Activated T-helper 2 cell treated with anti-CD3 and anti-CD28 coated beads, Interferon-gamma antibody, Interleukin-2, Interleukin-4, amounts not matched to agents 10 μg/mL and 5 μg/mL and 100 μg/mL, durations not matched to agents 14 hours and 24 hours and 36 hours (primary cell): ENCODE results near the gene ARHGAP5. TPM values are rescaled to one million over a fixed set of nuclear protein-coding genes. Genes with fewer than 3 reads are reported as not detected.
A peak's percentile ranks its signal among the peaks of the same experiment; 100 is the strongest.
"Not testable (repeated sequence)": the region's sequence is repeated elsewhere in the genome, so short reads cannot be mapped to it uniquely, and the experiment has no call there.

ENCODE experiments used
- DNase-seq: peaks from one replicate; pipeline ENCODE4 v3.0.0; 2021; ENCODE audit warnings: low spot score
- H3K27ac Mint-ChIP-seq: one replicate; pipeline ENCODE4 v1.8.0; 2021; ENCODE audit warnings: mixed read lengths
- H3K27me3 Mint-ChIP-seq: one replicate; pipeline ENCODE4 v1.8.0; 2021; ENCODE audit warnings: low read depth, mixed read lengths
- H3K36me3 Mint-ChIP-seq: one replicate; pipeline ENCODE4 v1.8.0; 2021; ENCODE audit warnings: low read depth, mixed read lengths
- H3K4me1 Mint-ChIP-seq: one replicate; pipeline ENCODE4 v1.8.0; 2021; ENCODE audit warnings: low read depth, mixed read lengths
- H3K4me3 Mint-ChIP-seq: one replicate; pipeline ENCODE4 v1.8.0; 2021; ENCODE audit warnings: low read depth, mild to moderate bottlenecking, moderate library complexity, mixed read lengths
- H3K9me3 Mint-ChIP-seq: one replicate; pipeline ENCODE4 v1.8.0; 2021; ENCODE audit warnings: mixed read lengths
- intact Hi-C: fragments of 100-400 bp; cut with micrococcal nuclease; formaldehyde crosslinking; loops from one replicate; pipeline ENCODE4 v1.15.1; 2023
- total RNA-seq: library from RNA; stranded (reverse); gene quantifications from 2 replicates; pipeline ENCODE4 v1.2.3, GENCODE V29; 2022

The ARHGAP5 gene
- total RNA-seq, 1 donor from 2014 or later = 32.1 TPM

DNA sequence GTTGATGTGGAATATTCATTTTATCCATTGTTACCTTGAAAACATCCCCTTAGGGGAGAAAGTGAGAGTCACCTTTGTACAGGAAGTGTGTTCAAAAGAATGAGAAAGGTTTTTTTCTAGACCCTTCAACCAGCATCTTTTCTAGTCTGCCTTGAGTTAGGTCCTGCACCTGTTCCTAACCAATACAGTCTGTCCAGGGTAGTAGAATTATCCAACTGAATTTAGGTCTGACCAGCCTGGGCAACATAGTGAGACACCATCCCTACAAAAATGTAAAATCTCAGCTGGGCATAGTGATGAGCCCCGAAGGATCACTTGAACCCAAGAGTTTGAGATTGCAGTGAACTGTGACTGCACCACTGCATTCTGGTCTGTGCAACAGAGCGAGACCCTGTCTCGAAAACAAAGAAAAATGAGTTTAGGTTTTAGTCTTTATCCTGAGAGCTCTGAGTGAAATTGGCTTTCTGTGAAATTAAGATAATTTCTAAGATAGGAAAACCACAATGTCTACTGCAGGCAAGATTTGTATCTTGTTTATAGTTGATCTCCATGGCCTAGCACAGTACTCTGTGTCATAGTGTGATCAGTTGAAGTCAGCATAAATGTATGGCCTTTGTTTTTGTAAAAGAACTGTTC lies 25.2 kb downstream of the ARHGAP5 start:
- Mint-ChIP-seq H3K9me3 (no peaks in the 10 kb centered on the region), H3K4me1 (peaks cover 37% of the 10 kb centered on the region), H3K27ac (peak overlapping the region; percentile 18), H3K27me3 (no peaks in the 10 kb centered on the region), H3K4me3 (peak overlapping the region; percentile 22), H3K36me3 (peaks cover 5% of the 10 kb centered on the region)
- peak; percentile 24 for DNase-seq
- intact Hi-C loops = loop anchor here (1.0 kb wide), 3 partner anchors 23 to 175 kb away; no protein-coding TSS in a partner anchor

DNA sequence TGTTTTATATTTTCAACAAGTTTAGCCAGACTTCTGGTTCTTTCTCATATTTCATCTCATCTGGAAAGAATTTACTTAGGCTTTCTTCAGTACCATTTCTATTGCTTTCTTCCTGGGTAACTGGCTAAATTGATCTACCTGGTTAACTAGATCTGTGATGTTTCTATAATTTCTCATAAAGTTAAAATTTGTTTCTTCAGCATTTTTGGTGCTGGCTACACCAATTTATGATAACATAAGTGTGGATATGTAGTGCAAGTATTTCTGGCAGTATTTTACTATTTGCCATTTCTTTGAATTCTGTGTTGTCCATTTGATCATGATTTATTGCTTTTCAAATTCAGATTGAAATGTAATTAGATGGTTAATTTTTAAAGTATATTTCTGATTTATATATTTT lies 25.9 kb downstream of the ARHGAP5 start:
- Mint-ChIP-seq H3K9me3 (no peaks in the 10 kb centered on the region), H3K36me3 (peaks cover 3% of the 10 kb centered on the region), H3K27me3 (no peaks in the 10 kb centered on the region), H3K27ac (no peak overlapping the region), H3K4me3 (no peak overlapping the region), H3K4me1 (peaks cover 37% of the 10 kb centered on the region)
- no peak for DNase-seq
- intact Hi-C loops = loop anchor here (1.0 kb wide), 3 partner anchors 24 to 176 kb away; no protein-coding TSS in a partner anchor

DNA sequence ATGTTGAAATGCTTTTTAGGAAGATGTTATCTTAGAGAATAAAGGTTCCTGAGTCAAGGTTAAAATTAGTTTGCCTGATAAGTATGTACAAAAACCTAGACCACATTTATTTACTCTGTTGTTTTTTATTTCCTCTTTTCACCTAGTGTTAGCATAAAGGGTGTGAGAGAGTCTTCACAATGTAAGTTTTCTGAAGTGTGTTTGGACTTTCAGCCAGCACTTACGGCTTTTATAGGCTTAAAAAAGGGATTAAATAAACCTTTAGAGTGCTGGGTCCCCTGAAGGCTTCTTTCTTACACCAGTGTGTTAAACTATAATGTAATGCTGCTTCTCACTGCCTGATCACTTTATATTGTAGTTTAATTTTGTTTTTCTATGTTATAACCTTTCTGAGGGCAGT lies 27.2 kb downstream of the ARHGAP5 start:
- intact Hi-C loops = no loop called here
- no peak overlapping the region for H3K27ac Mint-ChIP-seq
- no peak for DNase-seq
- no peaks in the 10 kb centered on the region for H3K27me3 Mint-ChIP-seq
- no peak overlapping the region for H3K4me3 Mint-ChIP-seq
- H3K4me1 Mint-ChIP-seq = peaks cover 37% of the 10 kb centered on the region
- H3K9me3 Mint-ChIP-seq = no peaks in the 10 kb centered on the region
- peaks cover 3% of the 10 kb centered on the region for H3K36me3 Mint-ChIP-seq

DNA sequence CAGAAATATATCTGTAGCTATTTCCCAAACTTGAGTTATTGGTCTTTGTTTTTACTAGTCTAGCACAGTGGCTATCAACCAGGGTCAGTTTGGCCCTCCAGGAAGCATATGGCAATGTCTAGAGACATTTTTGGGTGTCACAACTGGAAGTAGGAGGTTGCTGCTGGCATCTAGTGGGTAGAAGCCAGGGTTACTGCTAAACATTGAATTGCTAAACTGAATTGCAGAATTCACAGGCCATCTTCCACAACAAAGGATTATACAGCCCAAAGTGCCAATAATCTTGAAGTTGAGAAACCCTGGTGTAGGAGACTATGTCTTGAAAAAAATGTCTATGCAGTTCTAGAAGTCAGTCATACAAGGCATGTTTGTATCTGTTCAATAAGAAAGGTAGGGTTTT lies 27.7 kb downstream of the ARHGAP5 start:
- no peak overlapping the region for H3K4me3 Mint-ChIP-seq
- peaks cover 5% of the 10 kb centered on the region for H3K36me3 Mint-ChIP-seq
- peaks cover 37% of the 10 kb centered on the region for H3K4me1 Mint-ChIP-seq
- no peak for DNase-seq
- no peaks in the 10 kb centered on the region for H3K9me3 Mint-ChIP-seq
- no peak overlapping the region for H3K27ac Mint-ChIP-seq
- intact Hi-C loops = no loop called here
- H3K27me3 Mint-ChIP-seq = no peaks in the 10 kb centered on the region

DNA sequence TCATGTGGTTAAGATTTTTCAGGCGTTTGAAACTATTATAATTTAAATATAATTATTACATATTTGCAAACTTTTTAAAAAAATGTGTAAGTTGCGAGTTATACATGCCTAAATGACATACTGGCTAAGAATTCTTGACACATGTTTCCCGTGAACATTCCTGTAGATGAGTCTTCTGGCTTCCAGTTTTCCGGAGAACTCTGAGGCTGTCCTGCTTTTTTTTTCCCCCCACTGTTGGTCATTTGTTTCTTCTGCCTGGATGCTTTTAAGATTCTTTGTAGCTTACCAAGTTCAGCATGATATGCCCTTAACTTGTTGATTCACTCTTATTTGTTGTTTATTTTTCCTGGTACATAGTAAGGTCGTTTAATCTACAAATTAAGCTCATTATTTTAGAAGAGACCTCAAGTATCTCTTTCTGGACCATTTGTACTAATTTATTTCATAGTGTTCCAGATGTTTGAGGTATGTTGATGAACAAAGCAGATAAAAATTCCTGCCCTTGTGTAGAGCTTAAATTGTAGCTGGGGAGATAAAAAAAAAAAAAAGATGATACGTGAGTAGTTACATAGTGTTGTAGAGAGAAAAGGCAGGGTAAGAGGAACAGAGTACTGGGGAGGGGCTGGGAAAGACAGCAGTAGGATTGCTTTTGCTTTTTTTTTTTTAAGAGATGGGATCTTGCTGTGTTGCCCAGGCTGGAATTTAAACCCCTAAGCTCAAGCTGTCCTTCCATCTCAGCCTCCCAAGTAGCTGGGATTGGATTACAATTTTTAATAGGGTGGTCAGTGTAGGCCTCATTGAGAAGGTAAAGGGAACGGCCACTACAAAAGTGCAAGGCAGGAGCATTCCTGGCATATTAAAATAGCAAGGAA lies 32.8 kb downstream of the ARHGAP5 start:
- H3K27me3 Mint-ChIP-seq = no peaks in the 10 kb centered on the region
- no peak overlapping the region for H3K27ac Mint-ChIP-seq
- H3K36me3 Mint-ChIP-seq = peaks cover 10% of the 10 kb centered on the region
- intact Hi-C loops = no loop called here
- H3K9me3 Mint-ChIP-seq = no peaks in the 10 kb centered on the region
- no peak for DNase-seq
- peaks cover 7% of the 10 kb centered on the region for H3K4me1 Mint-ChIP-seq
- H3K4me3 Mint-ChIP-seq = no peak overlapping the region

DNA sequence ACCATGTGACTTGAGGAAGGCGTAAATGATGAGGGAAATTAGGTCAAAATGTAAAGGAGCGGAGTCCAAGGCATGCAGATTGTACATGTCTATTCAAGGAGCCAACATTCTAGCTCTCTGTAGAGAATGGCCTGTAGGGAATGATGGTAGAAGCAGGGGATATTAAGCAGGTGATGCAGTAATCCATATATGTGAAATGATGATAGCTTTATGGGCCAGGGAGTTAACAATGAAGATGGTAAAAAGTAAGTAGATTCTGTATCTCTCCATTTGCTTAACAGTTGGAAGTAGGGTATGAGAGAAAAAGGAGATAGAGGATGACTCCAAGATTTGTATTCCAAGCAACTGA lies 33.4 kb downstream of the ARHGAP5 start:
- intact Hi-C loops = no loop called here
- peaks cover 6% of the 10 kb centered on the region for H3K4me1 Mint-ChIP-seq
- no peak overlapping the region for H3K4me3 Mint-ChIP-seq
- no peaks in the 10 kb centered on the region for H3K9me3 Mint-ChIP-seq
- H3K27ac Mint-ChIP-seq = no peak overlapping the region
- no peak for DNase-seq
- H3K27me3 Mint-ChIP-seq = no peaks in the 10 kb centered on the region
- H3K36me3 Mint-ChIP-seq = peaks cover 14% of the 10 kb centered on the region

DNA sequence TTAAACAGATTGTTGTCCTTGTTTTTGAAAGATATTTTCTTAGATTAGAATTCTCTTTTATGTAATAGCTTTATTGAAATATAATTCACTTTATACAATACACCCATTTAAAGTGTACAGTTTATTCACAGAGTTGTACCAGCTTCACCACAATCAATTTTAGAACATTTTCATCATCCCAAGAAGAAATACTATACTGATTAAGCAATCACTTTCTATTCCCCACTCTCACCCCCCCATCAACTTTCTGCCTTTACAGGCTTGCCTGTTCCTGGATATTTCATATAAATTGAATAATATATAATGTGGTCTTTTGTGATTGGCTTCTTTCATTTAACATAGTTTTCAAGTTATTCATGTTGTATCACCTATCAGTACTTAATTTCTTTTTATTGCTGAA lies 44.4 kb downstream of the ARHGAP5 start:
- H3K9me3 Mint-ChIP-seq = peaks cover 10% of the 10 kb centered on the region
- intact Hi-C loops = no loop called here
- no peaks in the 10 kb centered on the region for H3K4me1 Mint-ChIP-seq
- DNase-seq = no peak
- no peak overlapping the region for H3K27ac Mint-ChIP-seq
- H3K36me3 Mint-ChIP-seq = peaks cover 37% of the 10 kb centered on the region
- H3K4me3 Mint-ChIP-seq = no peak overlapping the region
- H3K27me3 Mint-ChIP-seq = no peaks in the 10 kb centered on the region

DNA sequence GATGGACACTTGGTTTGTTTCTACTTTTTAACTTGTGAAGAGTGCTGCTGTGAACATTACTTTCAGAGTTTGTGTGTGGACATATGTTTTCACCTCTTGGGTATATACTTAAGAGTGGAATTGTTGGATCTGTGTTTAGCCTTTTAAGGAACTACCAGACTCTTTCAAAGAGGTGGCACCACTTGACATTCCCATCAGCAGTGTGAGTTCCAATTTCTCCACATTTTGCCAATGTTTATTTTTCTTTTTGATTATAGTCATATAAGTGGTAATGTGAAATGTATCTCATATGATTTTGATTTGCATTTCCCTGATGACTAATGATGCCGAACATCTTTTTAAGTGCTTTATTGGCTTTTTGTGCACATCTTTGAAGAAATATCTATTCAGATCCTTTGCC lies 44.8 kb downstream of the ARHGAP5 start:
- intact Hi-C loops = no loop called here
- H3K4me1 Mint-ChIP-seq = no peaks in the 10 kb centered on the region
- H3K4me3 Mint-ChIP-seq = no peak overlapping the region
- no peak overlapping the region for H3K27ac Mint-ChIP-seq
- no peak for DNase-seq
- peaks cover 39% of the 10 kb centered on the region for H3K36me3 Mint-ChIP-seq
- H3K9me3 Mint-ChIP-seq = peaks cover 12% of the 10 kb centered on the region
- no peaks in the 10 kb centered on the region for H3K27me3 Mint-ChIP-seq

DNA sequence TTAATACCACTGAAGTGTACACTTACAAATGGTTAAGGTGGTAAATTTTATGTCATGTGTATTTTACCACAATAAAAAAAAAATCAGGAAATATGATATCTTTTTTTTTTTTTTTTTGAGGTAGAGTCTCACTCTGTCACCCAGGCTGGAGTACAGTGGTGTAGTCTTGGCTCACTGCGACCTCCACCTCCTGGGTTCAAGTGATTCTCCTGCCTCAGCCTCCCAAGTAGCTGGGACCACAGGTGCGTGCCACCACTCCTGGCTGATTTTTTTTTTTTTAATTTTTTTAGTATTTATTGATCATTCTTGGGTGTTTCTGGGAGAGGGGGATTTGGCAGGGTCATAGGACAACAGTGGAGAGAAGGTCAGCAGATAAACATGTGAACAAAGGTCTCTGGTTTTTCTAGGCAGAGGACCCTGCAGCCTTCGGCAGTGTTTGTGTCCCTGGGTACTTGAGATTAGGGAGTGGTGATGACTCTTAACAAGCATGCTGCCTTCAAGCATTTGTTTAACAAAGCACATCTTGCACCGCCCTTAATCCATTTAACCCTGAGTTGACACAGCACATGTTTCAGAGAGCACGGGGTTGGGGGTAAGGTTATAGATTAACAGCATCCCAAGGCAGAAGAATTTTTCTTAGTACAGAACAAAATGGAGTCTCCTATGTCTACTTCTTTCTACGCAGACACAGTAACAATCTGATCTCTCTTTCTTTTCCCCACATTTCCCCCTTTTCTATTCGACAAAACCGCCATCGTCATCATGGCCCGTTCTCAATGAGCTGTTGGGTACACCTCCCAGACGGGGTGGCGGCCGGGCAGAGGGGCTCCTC lies 50.0 kb downstream of the ARHGAP5 start:
- H3K4me1 Mint-ChIP-seq, H3K27me3 Mint-ChIP-seq, DNase-seq, H3K27ac Mint-ChIP-seq, intact Hi-C loops, H3K4me3 Mint-ChIP-seq: not testable (repeated sequence)
- H3K9me3 Mint-ChIP-seq = peaks cover 28% of the 10 kb centered on the region
- H3K36me3 Mint-ChIP-seq = peaks cover 64% of the 10 kb centered on the region

DNA sequence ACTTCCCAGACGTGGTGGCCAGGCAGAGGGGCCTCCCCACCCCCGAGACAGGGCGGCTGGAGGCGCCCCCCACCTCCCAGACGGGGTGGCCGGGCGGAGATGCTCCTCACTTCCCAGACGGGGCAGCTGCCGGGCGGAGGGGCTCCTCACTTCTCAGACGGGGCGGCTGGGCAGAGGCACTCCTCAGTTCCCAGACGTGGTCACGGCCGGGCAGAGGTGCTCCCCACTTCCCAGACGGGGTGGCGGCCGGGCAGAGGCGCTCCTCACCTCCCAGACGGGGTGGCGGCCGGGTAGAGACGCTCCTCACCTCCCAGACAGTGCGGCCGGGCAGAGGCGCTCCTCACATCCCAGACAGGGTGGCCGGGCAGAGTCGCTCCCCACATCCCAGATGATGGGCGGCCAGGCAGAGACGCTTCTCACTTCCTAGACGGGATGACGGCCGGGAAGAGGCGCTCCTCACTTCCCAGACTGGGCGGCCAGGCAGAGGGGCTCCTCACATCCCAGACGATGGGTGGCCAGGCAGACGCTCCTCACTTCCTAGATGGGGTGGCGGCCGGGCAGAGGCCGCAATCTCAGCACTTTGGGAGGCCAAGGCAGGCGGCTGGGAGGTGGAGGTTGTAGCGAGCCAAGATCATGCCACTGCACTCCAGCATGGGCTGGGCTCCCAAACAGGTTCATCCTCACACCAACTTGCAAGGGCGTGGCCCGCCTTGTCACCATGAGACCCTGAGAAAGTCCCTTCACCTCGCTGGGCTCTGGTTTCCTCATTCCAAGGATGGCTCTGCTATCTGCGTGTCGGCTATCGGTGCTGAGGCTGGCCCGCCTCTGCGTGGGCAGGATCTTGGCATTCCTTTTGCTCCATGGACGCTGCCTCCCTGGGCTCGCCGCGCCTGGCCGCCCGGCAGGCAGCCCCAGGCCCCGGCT lies 50.9 kb downstream of the ARHGAP5 start:
- H3K4me1 Mint-ChIP-seq, H3K27me3 Mint-ChIP-seq, H3K27ac Mint-ChIP-seq, H3K4me3 Mint-ChIP-seq, intact Hi-C loops, DNase-seq: not testable (repeated sequence)
- Mint-ChIP-seq H3K36me3 (peaks cover 63% of the 10 kb centered on the region), H3K9me3 (peaks cover 28% of the 10 kb centered on the region)

DNA sequence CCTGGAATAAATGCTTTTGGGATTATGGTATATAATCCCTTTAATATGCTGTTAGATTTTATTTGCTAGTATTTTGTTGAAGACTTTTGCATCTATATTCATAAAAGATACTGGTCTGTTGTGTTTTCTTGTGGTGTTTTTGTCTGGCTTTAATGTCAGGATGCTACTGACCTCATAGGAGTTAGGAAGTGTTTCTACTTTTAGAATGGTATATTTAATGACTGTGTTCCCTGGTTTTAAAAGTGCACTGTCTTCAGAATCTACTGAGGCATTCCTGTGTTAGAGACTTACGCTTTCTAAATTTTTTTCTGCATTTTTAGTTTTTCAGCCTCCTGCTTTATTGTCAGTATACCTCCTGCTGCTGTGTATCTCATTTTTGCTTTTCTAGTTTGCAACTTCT lies 51.6 kb downstream of the ARHGAP5 start:
- H3K27ac Mint-ChIP-seq = no peak overlapping the region
- DNase-seq = no peak
- H3K9me3 Mint-ChIP-seq = peaks cover 28% of the 10 kb centered on the region
- H3K36me3 Mint-ChIP-seq = peaks cover 69% of the 10 kb centered on the region
- intact Hi-C loops = no loop called here
- no peak overlapping the region for H3K4me3 Mint-ChIP-seq
- H3K4me1 Mint-ChIP-seq = no peaks in the 10 kb centered on the region
- H3K27me3 Mint-ChIP-seq = no peaks in the 10 kb centered on the region

DNA sequence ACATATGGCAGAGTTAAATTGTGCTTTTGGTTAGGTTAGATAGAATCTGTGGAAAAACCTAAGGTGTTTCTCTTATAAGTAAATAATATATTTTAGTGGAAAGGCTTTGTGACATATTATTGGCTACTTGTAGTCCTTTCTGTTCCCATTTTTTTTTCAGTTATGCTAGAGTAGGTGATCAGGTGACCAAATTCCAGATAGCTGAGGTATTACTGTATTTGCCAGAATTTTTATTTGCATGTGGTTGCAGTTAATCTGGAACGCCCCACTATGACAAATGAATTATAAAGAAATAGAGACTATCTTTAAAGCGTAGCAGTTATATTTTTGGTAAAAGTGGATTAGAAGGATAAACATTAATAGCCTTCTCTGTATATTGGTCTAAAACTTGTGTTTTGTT lies 52.0 kb downstream of the ARHGAP5 start:
- intact Hi-C loops = no loop called here
- peaks cover 69% of the 10 kb centered on the region for H3K36me3 Mint-ChIP-seq
- no peaks in the 10 kb centered on the region for H3K4me1 Mint-ChIP-seq
- H3K27ac Mint-ChIP-seq = no peak overlapping the region
- no peak overlapping the region for H3K4me3 Mint-ChIP-seq
- no peaks in the 10 kb centered on the region for H3K27me3 Mint-ChIP-seq
- H3K9me3 Mint-ChIP-seq = peaks cover 29% of the 10 kb centered on the region
- DNase-seq = no peak
